DOHH2 (cell line): ENCODE data around the gene SPATA13.

Experiments
- CTCF ChIP-seq: fragments of 200-600 bp; sonication (generic); IDR thresholded peaks from one replicate; pipeline ENCODE4 v1.5.1; 2014; ENCODE audit warnings: antibody characterized with exemption, mild to moderate bottlenecking, low read depth, low read length; ENCODE audit not compliant: poor library complexity, severe bottlenecking
- EZH2phosphoT487 ChIP-seq: fragments of 200-600 bp; sonication (generic); IDR thresholded peaks from 2 replicates; pipeline ENCODE4 v1.6.1; 2017; ENCODE audit warnings: borderline replicate concordance, mild to moderate bottlenecking, antibody characterized with exemption, low read length, moderate library complexity, mixed read lengths

DNA sequence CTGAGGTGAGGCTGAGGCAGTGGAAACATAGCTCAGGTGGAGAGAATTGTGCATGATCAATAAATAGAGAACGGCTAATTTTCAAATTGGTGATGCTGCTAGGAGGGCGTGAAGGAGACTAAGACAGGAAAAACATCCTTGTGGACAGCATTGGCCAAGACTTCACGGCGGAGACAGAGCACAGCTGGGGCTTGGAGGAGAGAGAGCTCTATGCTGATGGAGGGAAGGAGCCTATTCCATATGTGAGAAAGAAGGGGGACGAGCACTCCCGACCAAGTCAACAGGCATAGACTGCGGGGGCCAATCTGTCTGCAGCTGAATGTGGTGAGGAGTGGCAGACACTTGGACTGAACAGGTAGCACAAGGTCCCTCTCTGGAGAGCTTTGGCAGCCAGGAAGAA is 14.8 kb upstream of the SPATA13 start:
- no peak for TF ChIP-seq CTCF
- no peak for TF ChIP-seq EZH2phosphoT487
